GM19372 (cell line): ENCODE measurements around the gene KLRF2.

Experiments used
- ATAC-seq: cut with Tn5 transposase; IDR thresholded peaks from one replicate; pipeline ENCODE4 v1.9.1; 2021; ENCODE audit warnings: mild to moderate bottlenecking, low read depth, moderate library complexity; ENCODE audit not compliant: unreplicated experiment

KLRF2 gene

DNA sequence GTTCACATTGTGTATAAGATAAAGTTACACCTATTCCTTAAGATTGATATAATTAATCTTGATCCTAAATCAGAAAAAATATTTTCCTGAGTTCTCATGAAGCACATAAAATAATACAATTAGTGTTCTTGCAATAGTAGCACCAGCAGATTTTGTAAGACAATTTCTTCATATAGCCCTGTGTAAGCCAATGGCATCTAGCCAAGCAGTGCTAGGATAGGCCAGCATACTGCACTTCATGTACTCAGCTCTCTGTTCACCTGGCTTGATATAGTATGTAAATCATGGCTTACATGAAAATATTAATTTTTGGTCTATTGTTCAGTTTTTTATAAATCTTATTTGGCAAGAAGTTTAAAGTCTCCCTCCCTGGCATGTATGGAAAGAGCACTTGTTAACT lies 1.9 kb downstream of the KLRF2 start:
- ATAC-seq, result no peak

GRCh38 chr12:9888665-9889273 lies 7.5 kb downstream of the KLRF2 start:
- ATAC-seq, result no peak

- no peak for ATAC-seq
Observed at GRCh38 chr12:9895215-9895971, 14.1 kb downstream of the KLRF2 start.

DNA sequence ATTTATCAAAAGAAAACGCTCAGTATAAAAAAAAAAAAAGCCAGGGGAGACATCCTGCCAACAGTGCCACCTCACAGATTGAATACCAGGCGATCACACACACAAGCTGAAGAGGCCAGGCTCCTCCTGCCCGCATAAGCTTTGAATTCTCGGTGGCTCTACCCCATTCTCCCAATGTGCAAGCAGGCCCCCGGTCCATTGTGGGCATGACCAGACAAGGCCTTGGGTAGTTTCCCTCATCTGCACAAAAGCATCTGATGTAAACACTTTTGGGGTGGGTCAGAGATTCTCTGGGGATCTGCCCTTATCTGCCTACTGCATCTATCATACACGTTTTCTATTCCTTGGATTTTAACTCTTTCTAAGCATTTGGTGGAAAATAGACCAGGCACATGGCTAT lies 16.2 kb downstream of the KLRF2 start:
- ATAC-seq, result no peak

GRCh38 chr12:9899209-9899608 lies 17.9 kb downstream of the KLRF2 start:
- ATAC-seq, result no peak

GRCh38 chr12:9900930-9901329 lies 19.6 kb downstream of the KLRF2 start:
- no peak for ATAC-seq

GRCh38 chr12:9902539-9903228 lies 21.4 kb downstream of the KLRF2 start:
- ATAC-seq, result no peak

GRCh38 chr12:9906873-9907272 lies 25.6 kb downstream of the KLRF2 start:
- ATAC-seq, result no peak

DNA sequence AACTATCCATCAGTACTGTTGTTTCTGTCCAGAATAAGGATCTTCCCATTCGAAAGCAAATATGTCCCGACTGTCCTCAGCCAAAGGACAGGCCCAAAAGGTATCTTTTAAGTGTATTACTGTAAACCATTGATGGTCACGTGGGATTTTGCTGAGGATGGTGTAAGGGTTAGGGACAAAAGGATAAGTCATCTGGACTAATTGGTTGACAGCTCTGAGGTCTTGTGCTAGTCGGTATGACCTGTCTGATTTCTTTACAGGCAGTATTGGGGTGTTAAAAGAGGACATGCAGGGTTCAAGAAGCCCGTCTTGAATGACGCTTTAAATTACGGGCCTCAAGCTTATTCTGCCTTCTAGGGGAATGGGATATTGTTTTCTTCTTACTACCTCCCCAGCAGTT lies 26.5 kb downstream of the KLRF2 start:
- no peak for ATAC-seq

DNA sequence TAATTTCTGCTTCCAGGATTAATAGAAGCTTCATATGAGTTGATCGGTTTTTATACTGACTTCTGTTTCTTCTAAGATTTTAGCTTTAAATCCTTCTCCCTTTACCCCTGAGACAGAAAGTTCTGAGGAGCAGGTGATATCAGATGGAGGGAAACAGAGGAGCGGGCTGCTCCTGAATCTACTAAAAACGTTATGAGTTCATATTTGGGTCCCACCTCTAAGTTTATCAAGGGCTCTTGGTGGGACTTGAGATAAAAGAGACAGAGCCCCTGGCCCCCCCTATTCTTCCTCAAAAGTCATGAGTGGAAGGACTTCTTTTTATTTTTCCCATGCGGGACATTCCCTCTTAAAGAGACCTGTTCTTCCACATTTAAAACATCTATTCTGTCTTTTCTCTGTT lies 27.1 kb downstream of the KLRF2 start:
- no peak for ATAC-seq

DNA sequence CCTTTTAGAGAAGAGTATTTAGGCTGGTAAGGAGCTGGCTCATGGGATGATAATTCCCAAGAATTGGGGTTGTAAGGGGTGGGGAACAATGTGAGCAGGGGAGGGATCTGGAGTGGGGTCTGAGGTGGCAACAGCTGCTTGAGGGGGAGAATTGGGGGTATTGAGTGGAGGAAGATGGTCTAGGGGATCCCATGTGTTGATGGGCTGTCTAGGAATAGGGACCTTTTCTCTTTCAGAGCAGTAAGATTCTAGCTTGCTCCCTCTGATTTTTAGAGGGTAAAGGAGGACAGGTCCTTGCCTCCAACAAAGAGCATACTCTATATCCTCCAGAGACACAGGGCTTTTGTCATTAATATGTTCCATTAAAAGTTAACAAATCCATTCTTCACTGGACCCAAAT lies 28.4 kb downstream of the KLRF2 start:
- ATAC-seq, result no peak

GRCh38 chr12:9910716-9911421 lies 29.6 kb downstream of the KLRF2 start:
- ATAC-seq, result no peak

GRCh38 chr12:9911708-9912107 lies 30.4 kb downstream of the KLRF2 start:
- no peak for ATAC-seq

DNA sequence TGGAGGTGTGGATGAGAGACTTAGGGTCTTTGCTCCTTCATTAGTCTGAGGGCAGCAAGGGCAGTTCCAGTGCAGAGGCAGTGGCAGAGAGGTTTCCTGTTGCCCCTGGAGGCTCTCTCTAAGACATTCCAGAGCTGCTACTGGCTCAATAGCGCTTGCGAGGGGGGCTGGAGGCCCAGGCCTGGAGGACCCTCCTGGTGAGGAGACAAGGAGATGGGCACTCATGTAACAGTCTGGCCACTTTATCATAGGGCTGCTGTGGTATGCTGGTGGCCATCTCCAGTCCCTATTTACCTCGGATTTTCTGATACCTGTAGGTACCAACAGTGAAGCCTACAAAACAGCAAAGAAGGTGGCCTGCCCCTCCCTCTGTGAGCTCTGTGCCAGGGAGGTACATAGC lies 38.2 kb downstream of the KLRF2 start:
- no peak for ATAC-seq

GRCh38 chr12:9920451-9920850 lies 39.2 kb downstream of the KLRF2 start:
- ATAC-seq, result no peak

- ATAC-seq, result no peak
Observed at GRCh38 chr12:9922429-9922828, 41.1 kb downstream of the KLRF2 start.

- ATAC-seq, result no peak
Observed at GRCh38 chr12:9925705-9926393, 44.6 kb downstream of the KLRF2 start.

GRCh38 chr12:9926876-9927275 lies 45.6 kb downstream of the KLRF2 start:
- no peak for ATAC-seq

GRCh38 chr12:9928607-9929006 lies 47.3 kb downstream of the KLRF2 start:
- no peak for ATAC-seq

GRCh38 chr12:9931245-9931644 lies 50.0 kb downstream of the KLRF2 start:
- no peak for ATAC-seq

DNA sequence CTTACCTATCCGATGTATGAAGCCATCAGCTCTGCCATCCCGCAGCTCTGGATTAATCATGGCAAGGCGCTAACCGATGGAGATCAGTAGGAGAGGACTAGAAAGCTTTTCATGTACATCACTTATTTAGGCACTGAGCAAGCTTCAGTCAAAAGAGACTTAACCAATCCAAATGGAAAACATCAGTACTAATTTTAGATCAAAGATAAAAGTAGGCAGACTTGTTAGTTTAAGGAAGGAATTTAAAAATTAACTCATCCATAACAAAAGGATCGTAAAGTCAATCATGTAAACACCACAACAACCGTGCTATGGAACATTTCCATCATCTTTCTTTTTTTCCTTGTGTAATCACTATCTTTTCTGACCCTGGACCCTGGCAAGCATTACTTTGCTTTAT lies 51.0 kb downstream of the KLRF2 start, which contains the start of gene CLEC2A:
CLEC2A (minus strand) TSS at position 101 of the 400 bp plus-strand sequence; CDS start at position 60, 41 bp downstream.
- no peak for ATAC-seq
